ENCODE data around the gene LRRC28.

Gene LRRC28

GRCh38 chr15:99343208-99343607 is 91.9 kb downstream of the LRRC28 start:
- DNase-seq (ENCODE audit: low read depth in 2 of 2) = no peak

- peak; percentile 8 to 15 for DNase-seq (ENCODE audit: low read depth in 2 of 2)
Observed at GRCh38 chr15:99343881-99344551, 92.7 kb downstream of the LRRC28 start.

GRCh38 chr15:99344639-99345038 is 93.4 kb downstream of the LRRC28 start:
- DNase-seq (ENCODE audit: low read depth in 2 of 2) = no peak

- no peak for DNase-seq (ENCODE audit: low read depth in 2 of 2)
Observed at GRCh38 chr15:99345242-99345641, 94.0 kb downstream of the LRRC28 start.

- DNase-seq (ENCODE audit: low read depth in 2 of 2) = no peak
Observed at GRCh38 chr15:99345832-99346462, 94.7 kb downstream of the LRRC28 start.

- no peak for DNase-seq (ENCODE audit: low read depth in 2 of 2)
Observed at GRCh38 chr15:99347574-99347973, 96.3 kb downstream of the LRRC28 start.

GRCh38 chr15:99348412-99348811 is 97.1 kb downstream of the LRRC28 start:
- no peak for DNase-seq (ENCODE audit: low read depth in 2 of 2)

- DNase-seq (ENCODE audit: low read depth in 2 of 2) = no peak
Observed at GRCh38 chr15:99350408-99350807, 99.1 kb downstream of the LRRC28 start.

- DNase-seq (ENCODE audit: low read depth in 2 of 2) = no peak
Observed at GRCh38 chr15:99359769-99360168, 108.5 kb downstream of the LRRC28 start.

GRCh38 chr15:99361545-99362185 is 110.4 kb downstream of the LRRC28 start:
- DNase-seq (ENCODE audit: low read depth in 2 of 2) = no peak

- DNase-seq (ENCODE audit: low read depth in 2 of 2) = no peak
Observed at GRCh38 chr15:99365242-99365641, 114.0 kb downstream of the LRRC28 start.

GRCh38 chr15:99366013-99366412 is 114.7 kb downstream of the LRRC28 start:
- DNase-seq (ENCODE audit: low read depth in 2 of 2) = no peak

- no peak for DNase-seq (ENCODE audit: low read depth in 2 of 2)
Observed at GRCh38 chr15:99368743-99369142, 117.5 kb downstream of the LRRC28 start.

- no peak for DNase-seq (ENCODE audit: low read depth in 2 of 2)
Observed at GRCh38 chr15:99369196-99369595, 117.9 kb downstream of the LRRC28 start.

- no peak for DNase-seq (ENCODE audit: low read depth in 2 of 2)
Observed at GRCh38 chr15:99371180-99372103, 120.2 kb downstream of the LRRC28 start.

- DNase-seq (ENCODE audit: low read depth in 2 of 2) = no peak
Observed at GRCh38 chr15:99385005-99385669, 133.9 kb downstream of the LRRC28 start.

GRCh38 chr15:99385865-99386264 is 134.6 kb downstream of the LRRC28 start:
- DNase-seq (ENCODE audit: low read depth in 2 of 2) = no peak

- no peak for DNase-seq (ENCODE audit: low read depth in 2 of 2)
Observed at GRCh38 chr15:99386391-99386790, 135.1 kb downstream of the LRRC28 start.

GRCh38 chr15:99387421-99388168 is 136.3 kb downstream of the LRRC28 start:
- DNase-seq (ENCODE audit: low read depth in 2 of 2) = no peak

GRCh38 chr15:99390667-99391066 is 139.4 kb downstream of the LRRC28 start:
- DNase-seq (ENCODE audit: low read depth in 2 of 2) = no peak

GRCh38 chr15:99393641-99394040 is 142.4 kb downstream of the LRRC28 start:
- no peak for DNase-seq (ENCODE audit: low read depth in 2 of 2)

Data from stimulated activated CD4-positive, alpha-beta T cell treated with anti-CD3 and anti-CD28 coated beads, Interleukin-15, amount 100 ng/mL, for 48 hours (primary cell).